Measurements from ENCODE around the gene TMEM156. TPM values are rescaled to one million over a fixed set of nuclear protein-coding genes. Genes with fewer than 3 reads are reported as not detected.

The TMEM156 gene
- polyA plus RNA-seq, 1 donor (not counting 4 experiments of a cell fraction or from before 2014, with no cell fraction given): 0.68 TPM

DNA sequence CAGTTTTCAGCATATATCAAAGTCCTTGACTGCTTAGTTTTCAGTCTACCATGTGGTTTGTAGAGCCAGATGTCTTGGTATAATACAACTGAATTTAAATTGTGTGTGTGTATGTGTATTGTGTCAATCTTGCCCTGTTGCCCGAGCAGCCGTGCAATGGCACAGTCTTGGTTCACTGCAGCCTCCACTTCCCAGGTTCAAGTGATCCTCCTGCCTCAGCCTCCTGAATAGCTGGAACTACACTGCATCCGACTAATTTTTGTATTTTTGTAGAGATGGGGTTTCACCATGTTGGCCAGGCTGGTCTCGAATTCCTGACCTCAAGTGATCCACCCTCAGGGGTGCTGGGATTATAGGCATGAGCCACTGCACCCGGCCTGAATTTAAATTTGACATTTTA lies 23.8 kb upstream of the TMEM156 start:
- Histone ChIP-seq H3K36me3 (ENCODE audit: control insufficient read depth in 2 of 2, extremely low read depth in 1 of 2, insufficient read depth in 2 of 2, low read length in 2 of 2) (no peaks in the 10 kb centered on the region), H3K4me2 (ENCODE audit: control insufficient read depth, extremely low read depth, insufficient read depth, low read depth, low read length) (no peak overlapping the region), H3K27me3 (ENCODE audit: control insufficient read depth, extremely low read depth, insufficient read depth, low read length) (no peaks in the 10 kb centered on the region), H3K79me2 (ENCODE audit: control insufficient read depth, insufficient read depth, low read length) (peaks cover 44% of the 10 kb centered on the region), H3K9me3 (ENCODE audit: control insufficient read depth, low read depth, low read length) (no peaks in the 10 kb centered on the region), H3K4me1 (ENCODE audit: control insufficient read depth, extremely low read depth, insufficient read depth, low read length) (no peaks in the 10 kb centered on the region), H3K9ac (ENCODE audit: control insufficient read depth, extremely low read depth, insufficient read depth, low read length) (no peak overlapping the region), H3K9me1 (ENCODE audit: control insufficient read depth, extremely low read depth, insufficient read depth, low read length) (no peaks in the 10 kb centered on the region), H3K27ac (ENCODE audit: control insufficient read depth, insufficient read depth, low read length) (no peak overlapping the region), H3K4me3 (ENCODE audit: control insufficient read depth in 2 of 3, extremely low read depth in 1 of 3, insufficient read depth in 2 of 3, low read depth in 1 of 3, low read length in 3 of 3) (no peak overlapping the region), H4K20me1 (ENCODE audit: control insufficient read depth, extremely low read depth, insufficient read depth, low read length) (no peaks in the 10 kb centered on the region), H2AFZ (ENCODE audit: control insufficient read depth, low read length) (no peak overlapping the region)
- TF ChIP-seq, protein P1, sequence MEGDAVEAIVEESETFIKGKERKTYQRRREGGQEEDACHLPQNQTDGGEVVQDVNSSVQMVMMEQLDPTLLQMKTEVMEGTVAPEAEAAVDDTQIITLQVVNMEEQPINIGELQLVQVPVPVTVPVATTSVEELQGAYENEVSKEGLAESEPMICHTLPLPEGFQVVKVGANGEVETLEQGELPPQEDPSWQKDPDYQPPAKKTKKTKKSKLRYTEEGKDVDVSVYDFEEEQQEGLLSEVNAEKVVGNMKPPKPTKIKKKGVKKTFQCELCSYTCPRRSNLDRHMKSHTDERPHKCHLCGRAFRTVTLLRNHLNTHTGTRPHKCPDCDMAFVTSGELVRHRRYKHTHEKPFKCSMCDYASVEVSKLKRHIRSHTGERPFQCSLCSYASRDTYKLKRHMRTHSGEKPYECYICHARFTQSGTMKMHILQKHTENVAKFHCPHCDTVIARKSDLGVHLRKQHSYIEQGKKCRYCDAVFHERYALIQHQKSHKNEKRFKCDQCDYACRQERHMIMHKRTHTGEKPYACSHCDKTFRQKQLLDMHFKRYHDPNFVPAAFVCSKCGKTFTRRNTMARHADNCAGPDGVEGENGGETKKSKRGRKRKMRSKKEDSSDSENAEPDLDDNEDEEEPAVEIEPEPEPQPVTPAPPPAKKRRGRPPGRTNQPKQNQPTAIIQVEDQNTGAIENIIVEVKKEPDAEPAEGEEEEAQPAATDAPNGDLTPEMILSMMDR (optimal IDR thresholded peaks at IDR 0.05 in 1 of 3, IDR thresholded peaks at IDR 0.05 in 1 of 3, conservative IDR thresholded peaks at IDR 0.05 in 1 of 3; ENCODE audit: extremely low read depth in 1 of 3, insufficient read depth in 2 of 3, low read length in 3 of 3): no peak
- no peak for DNase-seq (ENCODE audit: low read depth, low spot score)
- dilution Hi-C loops (cut with MboI; ENCODE audit: extremely low pct_ligation_motif_present, low sequenced_read_pairs): no loop called here
- FAIRE-seq: no peak

DNA sequence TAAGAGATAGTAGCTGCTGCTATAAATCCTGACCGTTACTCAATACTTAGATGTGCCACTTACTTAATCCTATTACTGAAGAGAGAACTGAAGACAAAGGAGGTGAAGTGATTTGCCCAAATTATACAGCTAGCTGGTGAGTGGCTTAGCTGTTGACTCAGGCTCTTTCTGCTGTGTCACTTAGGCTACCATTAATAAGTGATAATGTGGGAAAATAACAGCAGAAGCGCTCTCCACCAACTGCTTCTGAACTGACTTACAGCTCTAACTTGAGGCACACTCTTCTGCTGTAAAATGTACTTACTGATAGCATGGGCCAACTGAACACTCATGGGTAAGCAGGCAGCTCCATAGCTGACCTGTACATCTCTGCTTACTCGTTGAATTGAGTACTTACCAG lies 22.3 kb upstream of the TMEM156 start:
- H3K9ac ChIP-seq (ENCODE audit: control insufficient read depth, extremely low read depth, insufficient read depth, low read length): no peak overlapping the region
- FAIRE-seq (no peak), DNase-seq (ENCODE audit: low read depth, low spot score) (no peak)
- H3K4me2 ChIP-seq (ENCODE audit: control insufficient read depth, extremely low read depth, insufficient read depth, low read depth, low read length): no peak overlapping the region
- H3K4me3 ChIP-seq (ENCODE audit: control insufficient read depth in 2 of 3, extremely low read depth in 1 of 3, insufficient read depth in 2 of 3, low read depth in 1 of 3, low read length in 3 of 3): no peak overlapping the region
- H3K36me3 ChIP-seq (ENCODE audit: control insufficient read depth in 2 of 2, extremely low read depth in 1 of 2, insufficient read depth in 2 of 2, low read length in 2 of 2): no peaks in the 10 kb centered on the region
- H3K79me2 ChIP-seq (ENCODE audit: control insufficient read depth, insufficient read depth, low read length): peaks cover 40% of the 10 kb centered on the region
- H3K9me1 ChIP-seq (ENCODE audit: control insufficient read depth, extremely low read depth, insufficient read depth, low read length): no peaks in the 10 kb centered on the region
- TF ChIP-seq, protein P1 (optimal IDR thresholded peaks at IDR 0.05 in 1 of 3, IDR thresholded peaks at IDR 0.05 in 1 of 3, conservative IDR thresholded peaks at IDR 0.05 in 1 of 3; ENCODE audit: extremely low read depth in 1 of 3, insufficient read depth in 2 of 3, low read length in 3 of 3): no peak
- no peak for TF ChIP-seq EZH2 (IDR thresholded peaks at IDR 0.05; ENCODE audit: low read length)
- no peak overlapping the region for H2AFZ ChIP-seq (ENCODE audit: control insufficient read depth, low read length)
- no peaks in the 10 kb centered on the region for H3K4me1 ChIP-seq (ENCODE audit: control insufficient read depth, extremely low read depth, insufficient read depth, low read length)
- H3K9me3 ChIP-seq (ENCODE audit: control insufficient read depth, low read depth, low read length): no peaks in the 10 kb centered on the region
- H3K27ac ChIP-seq (ENCODE audit: control insufficient read depth, insufficient read depth, low read length): no peak overlapping the region
- dilution Hi-C loops (cut with MboI; ENCODE audit: extremely low pct_ligation_motif_present, low sequenced_read_pairs): no loop called here
- H3K27me3 ChIP-seq (ENCODE audit: control insufficient read depth, extremely low read depth, insufficient read depth, low read length): no peaks in the 10 kb centered on the region
- no peaks in the 10 kb centered on the region for H4K20me1 ChIP-seq (ENCODE audit: control insufficient read depth, extremely low read depth, insufficient read depth, low read length)

Data from keratinocyte (primary cell).